HG03520 (cell line): ENCODE data around the gene ARSB.
A peak's percentile ranks its signal among the peaks of the same experiment; 100 is the strongest.
"Not testable (repeated sequence)": the region's sequence is repeated elsewhere in the genome, so short reads cannot be mapped to it uniquely, and the experiment has no call there.

Experiments
- ATAC-seq: cut with Tn5 transposase; IDR thresholded peaks from one replicate; pipeline ENCODE4 v1.9.1; 2021; ENCODE audit warnings: mild to moderate bottlenecking, moderate library complexity; ENCODE audit not compliant: unreplicated experiment

Gene ARSB

GRCh38 chr5:78782728-78783127 lies 202.4 kb downstream of the ARSB start:
- ATAC-seq: no peak

GRCh38 chr5:78781611-78782286 lies 203.4 kb downstream of the ARSB start:
- no peak for ATAC-seq

GRCh38 chr5:78779771-78780616 lies 205.1 kb downstream of the ARSB start:
- no peak for ATAC-seq

- ATAC-seq: no peak
Observed at GRCh38 chr5:78779262-78779661, 205.8 kb downstream of the ARSB start.

GRCh38 chr5:78778538-78778937 lies 206.6 kb downstream of the ARSB start:
- no peak for ATAC-seq

GRCh38 chr5:78777901-78778300 lies 207.2 kb downstream of the ARSB start:
- no peak for ATAC-seq

GRCh38 chr5:78776637-78777036 lies 208.5 kb downstream of the ARSB start:
- no peak for ATAC-seq

GRCh38 chr5:78773655-78774054 lies 211.5 kb downstream of the ARSB start:
- no peak for ATAC-seq

- no peak for ATAC-seq
Observed at GRCh38 chr5:78771260-78772205, 213.6 kb downstream of the ARSB start.

GRCh38 chr5:78768781-78769380 lies 216.2 kb downstream of the ARSB start:
- ATAC-seq: no peak

GRCh38 chr5:78766412-78766762 lies 218.7 kb downstream of the ARSB start:
- no peak for ATAC-seq

- ATAC-seq: no peak
Observed at GRCh38 chr5:78765756-78766411, 219.2 kb downstream of the ARSB start.

GRCh38 chr5:78765116-78765515 lies 220.0 kb downstream of the ARSB start:
- no peak for ATAC-seq

GRCh38 chr5:78763659-78764189 lies 221.4 kb downstream of the ARSB start:
- no peak for ATAC-seq

- not testable (repeated sequence) for ATAC-seq
Observed at GRCh38 chr5:78762743-78763142, 222.4 kb downstream of the ARSB start.

GRCh38 chr5:78761840-78762239 lies 223.3 kb downstream of the ARSB start:
- no peak for ATAC-seq

GRCh38 chr5:78760770-78761169 lies 224.3 kb downstream of the ARSB start:
- ATAC-seq: no peak

- no peak for ATAC-seq
Observed at GRCh38 chr5:78760366-78760765, 224.7 kb downstream of the ARSB start.

- ATAC-seq: peak; percentile 71
Observed at GRCh38 chr5:78758169-78758839, 226.8 kb downstream of the ARSB start.
